Umbilical cord (tissue), 2 donors: ENCODE data around the gene MMP23B. TPM values are rescaled to one million over a fixed set of nuclear protein-coding genes. Genes with fewer than 3 reads are reported as not detected.
"Not testable (repeated sequence)": the region's sequence is repeated elsewhere in the genome, so short reads cannot be mapped to it uniquely, and the experiment has no call there.

ENCODE experiments used
- DNase-seq: peaks from one replicate; pipeline ENCODE4 v3.0.0-alpha.2; 2015; ENCODE audit warnings: low spot score
- total RNA-seq: library from RNA; depleted of rRNA; stranded (reverse); fragments of >200 nt; gene quantifications from one replicate; pipeline ENCODE4 v1.2.3, GENCODE V29; 2014; ENCODE audit warnings: low replicate concordance; ENCODE audit not compliant: insufficient read depth

Gene MMP23B
- total RNA-seq: 249 TPM

- peak; percentile 84 for DNase-seq
Measured at GRCh38 chr1:1631782-1632420, at the start of gene MMP23B. Gene MMP23B (plus strand): TSS chr1:1632173. CDS start chr1:1632219, 46 bp downstream.

- DNase-seq: no peak
Measured at GRCh38 chr1:1582585-1583346, 49.2 kb upstream of the MMP23B start.

DNA sequence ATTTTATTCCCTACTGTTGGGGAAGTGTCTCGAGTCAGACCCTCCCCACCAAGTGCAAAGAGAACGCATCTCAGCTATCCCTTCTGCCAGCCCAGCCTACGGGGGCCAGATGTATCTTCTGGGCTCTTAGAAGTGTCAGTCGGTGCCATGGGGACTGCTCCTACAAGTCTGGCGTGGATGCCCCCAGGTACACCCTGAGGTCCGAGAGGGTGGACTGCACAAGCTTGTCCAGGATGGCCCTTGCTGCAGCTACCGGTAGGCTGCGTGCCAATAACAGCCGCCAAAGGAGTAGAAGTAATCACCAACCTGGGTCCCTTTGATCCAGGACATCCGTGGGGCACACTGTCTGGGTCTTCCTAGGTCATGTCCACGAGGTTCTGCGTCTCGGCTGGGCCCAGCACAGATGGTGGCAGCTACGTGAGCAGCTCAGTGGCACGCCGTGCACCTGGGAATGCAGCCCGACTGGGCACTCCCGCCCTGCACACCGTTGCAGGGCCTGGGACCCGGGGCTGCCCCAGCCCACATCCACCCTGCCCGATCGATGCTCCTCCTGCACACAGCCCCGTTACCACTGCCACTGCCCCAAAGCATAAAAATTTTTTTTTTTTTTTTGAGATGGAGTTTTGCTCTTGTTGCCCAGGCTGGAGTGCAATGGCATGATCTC, 48.5 kb upstream of the MMP23B start:
- DNase-seq: no peak

DNA sequence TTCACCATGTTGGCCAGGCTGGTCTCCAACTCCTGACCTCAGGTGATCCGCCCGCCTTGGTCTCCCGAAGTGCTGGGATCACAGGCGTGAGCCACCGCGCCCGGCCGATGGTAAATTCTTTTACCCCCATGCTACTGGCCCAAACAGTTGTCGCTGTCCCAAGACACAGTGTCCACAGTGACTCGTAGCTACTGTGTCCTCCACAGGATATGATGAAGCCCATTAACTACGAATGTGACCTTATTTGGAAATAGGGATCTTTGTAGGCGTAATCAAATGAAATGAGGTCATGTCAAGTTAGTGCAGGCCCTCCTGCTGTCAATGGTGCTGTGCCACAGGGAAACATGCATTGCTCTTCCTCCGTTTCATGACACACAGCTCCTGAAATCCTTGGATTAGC, 40.5 kb upstream of the MMP23B start:
- no peak for DNase-seq

GRCh38 chr1:1593834-1594601, 38.0 kb upstream of the MMP23B start:
- no peak for DNase-seq

DNA sequence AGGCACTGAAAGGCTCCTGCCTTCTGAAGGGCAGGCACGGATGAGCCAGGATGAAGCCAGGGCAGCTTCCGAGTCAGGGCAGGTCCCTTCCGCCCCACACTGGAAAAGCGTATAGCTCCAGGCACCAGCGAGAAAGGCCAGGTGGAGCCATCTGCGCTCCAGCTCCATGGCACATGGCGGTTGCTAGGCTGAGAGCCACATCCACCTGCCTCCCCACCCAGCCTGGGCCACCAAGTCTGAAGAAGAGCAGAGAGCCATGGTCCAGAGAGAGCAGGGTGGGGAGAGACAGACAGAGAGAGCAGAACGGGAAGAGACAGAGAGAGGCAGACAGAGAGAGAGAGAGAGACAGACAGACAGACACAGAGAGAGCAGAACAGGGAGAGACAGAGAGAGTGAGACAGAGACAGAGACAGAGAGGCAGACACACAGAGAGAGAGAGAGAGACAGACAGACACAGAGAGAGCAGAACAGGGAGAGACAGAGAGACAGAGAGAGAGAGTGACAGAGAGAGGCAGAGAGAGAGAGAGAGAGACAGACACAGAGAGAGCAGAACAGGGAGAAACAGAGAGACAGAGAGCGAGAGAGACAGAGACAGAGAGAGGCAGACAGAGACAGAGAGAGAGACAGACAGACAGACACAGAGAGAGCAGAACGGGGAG, 37.2 kb upstream of the MMP23B start:
- DNase-seq: no peak

- DNase-seq: not testable (repeated sequence)
Measured at GRCh38 chr1:1595341-1595740, 36.6 kb upstream of the MMP23B start.

DNA sequence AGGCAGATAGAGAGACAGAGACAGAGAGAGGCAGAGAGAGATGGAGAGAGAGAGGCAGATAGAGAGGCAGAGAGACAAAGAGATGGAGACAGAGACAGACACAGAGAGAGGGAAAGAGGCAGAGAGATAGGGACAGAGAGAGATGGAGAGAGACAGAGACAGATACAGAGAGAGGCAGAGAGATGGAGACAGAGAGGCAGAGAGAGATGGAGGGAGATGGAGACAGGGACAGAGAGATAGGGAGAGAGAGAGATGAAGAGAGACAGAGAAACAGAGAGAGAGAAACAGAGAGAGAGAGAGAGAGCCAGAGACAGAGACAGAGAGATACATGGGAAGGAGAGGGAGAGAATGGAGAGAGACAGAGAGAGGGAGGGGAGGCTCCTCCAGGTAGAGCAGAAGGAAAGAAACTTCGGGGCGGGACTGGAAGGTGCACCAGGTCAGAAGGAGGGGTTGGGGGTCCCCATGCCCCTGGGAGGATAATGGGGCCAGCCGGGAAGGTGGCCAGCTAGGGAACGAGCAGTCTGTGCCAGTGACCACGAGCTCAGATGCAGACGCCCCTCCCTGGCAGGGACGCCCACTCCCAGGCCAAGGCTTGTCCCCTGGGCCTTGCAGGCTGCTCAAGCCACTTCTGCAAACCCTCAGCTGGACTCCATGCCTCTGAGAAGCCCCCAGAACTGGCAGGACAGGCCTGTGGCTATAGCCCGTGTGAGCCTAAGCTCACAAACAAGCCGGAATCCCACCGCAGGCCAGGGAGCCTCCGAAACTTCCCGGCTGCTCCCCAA, 35.3 kb upstream of the MMP23B start:
- no peak for DNase-seq

GRCh38 chr1:1597275-1597930, 34.6 kb upstream of the MMP23B start:
- no peak for DNase-seq

DNA sequence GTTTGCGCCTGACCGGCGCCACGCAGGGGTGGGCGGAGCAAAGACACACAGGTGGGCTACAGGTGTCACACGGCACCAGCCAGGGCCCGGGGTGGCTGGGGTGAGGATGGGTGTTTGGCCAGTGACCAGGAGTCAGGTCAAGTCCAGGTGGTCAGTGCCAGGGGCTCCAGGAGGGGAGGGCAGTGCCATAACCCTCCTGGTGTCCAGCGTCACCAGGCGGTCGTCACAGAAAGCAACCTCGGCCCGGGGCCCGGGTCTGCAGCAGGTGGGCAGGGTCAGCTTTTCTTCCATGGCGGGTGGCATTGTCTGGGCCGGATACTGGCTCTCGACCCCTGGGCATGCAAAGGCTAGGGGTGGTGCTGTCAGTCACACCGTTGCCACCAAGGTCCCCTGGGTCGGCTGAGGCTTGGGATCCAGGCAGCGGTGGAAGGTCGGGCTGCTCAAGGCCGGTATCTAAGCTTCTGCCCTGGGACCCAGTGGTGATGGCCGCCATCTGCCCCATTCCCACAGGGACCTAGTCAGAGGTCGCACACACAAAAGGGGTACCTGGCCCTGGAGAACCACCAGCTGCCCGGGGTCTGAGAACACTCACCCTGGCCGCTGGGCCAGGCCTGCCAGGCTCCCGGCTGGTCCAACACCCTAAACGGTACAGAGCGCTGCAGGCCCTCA, 33.8 kb upstream of the MMP23B start:
- no peak for DNase-seq

DNA sequence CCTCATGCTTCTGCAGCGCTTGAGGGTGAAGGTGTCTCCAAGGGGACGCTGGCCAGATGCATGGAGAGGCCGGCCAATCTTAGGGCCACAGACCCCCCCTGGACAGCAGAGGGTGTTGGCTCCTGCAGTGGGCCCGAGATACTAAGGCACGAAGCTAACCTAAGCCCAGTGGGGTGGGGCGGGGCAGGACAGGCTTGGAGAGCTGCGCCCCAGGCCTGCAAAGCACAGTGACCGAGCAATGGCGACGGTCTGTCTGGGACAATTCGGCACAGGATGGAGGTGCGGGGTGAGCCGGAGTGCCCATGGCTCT, 33.3 kb upstream of the MMP23B start:
- no peak for DNase-seq

GRCh38 chr1:1599030-1599934, 32.7 kb upstream of the MMP23B start:
- DNase-seq: no peak

GRCh38 chr1:1599935-1600860, 31.8 kb upstream of the MMP23B start, which contains the start of gene FNDC10:
Gene FNDC10 (minus strand): TSS chr1:1600135. CDS start chr1:1600015, 120 bp downstream.
- DNase-seq: no peak

DNA sequence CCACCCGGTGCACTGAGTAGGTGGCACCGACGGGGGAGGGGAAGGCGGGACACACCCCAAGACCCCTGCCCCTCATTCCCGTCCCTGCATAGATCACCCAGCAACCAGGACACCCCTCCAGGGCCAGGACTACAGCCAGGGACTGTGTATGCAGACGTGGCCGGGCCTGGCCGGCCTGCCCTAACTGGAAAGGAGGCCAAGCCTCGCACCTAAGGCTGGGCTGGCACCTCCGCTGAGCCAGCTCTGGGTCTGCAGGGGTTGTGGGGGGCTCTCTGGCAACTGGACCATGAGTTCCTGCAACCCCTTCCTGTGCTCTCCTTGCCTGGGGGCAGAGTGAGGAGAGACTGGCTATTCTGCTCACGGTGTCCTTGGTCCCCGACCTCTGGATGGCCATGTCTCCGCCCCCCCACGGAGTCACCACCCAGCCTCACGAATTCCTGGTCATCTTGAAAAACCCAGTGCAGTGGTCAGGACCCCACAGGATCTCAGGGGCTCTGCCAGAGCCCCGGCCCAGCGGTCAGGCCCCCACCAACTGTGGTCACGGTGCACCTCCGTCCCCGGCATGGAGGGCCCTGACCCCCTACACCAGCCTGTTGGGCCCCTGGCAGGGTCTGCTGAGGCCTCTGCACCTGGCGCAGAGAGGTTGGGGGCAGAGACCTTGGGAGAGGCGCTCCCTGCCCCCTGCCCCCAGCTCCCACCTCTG, 31.0 kb upstream of the MMP23B start:
- DNase-seq: no peak

- DNase-seq: no peak
Measured at GRCh38 chr1:1601564-1602303, 30.2 kb upstream of the MMP23B start.
